Stimulated activated CD4-positive, alpha-beta T cell treated with anti-CD3 and anti-CD28 coated beads, Interleukin-1b, Interleukin-23, amount 100 ng/mL, for 4 hours (primary cell): ENCODE data around the gene KLK3.
"Not testable (repeated sequence)": the region's sequence is repeated elsewhere in the genome, so short reads cannot be mapped to it uniquely, and the experiment has no call there.

Source experiments
- DNase-seq, 2 donors: peaks; one replicate each; pipeline ENCODE4 v3.0.0-alpha.2; 2020; ENCODE audit warnings: low read depth in 2 of 2

KLK3 gene

GRCh38 chr19:50861496-50862286 is 7.0 kb downstream of the KLK3 start:
- no peak for DNase-seq

- DNase-seq, result no peak
Observed at GRCh38 chr19:50869479-50869878, 14.8 kb downstream of the KLK3 start.

GRCh38 chr19:50870417-50871089 is 15.8 kb downstream of the KLK3 start:
- no peak for DNase-seq

GRCh38 chr19:50873056-50873455 is 18.3 kb downstream of the KLK3 start, which contains the start of gene KLK2:
Gene KLK2, plus strand, starts transcription at chr19:50873439. Its CDS starts 35 bp downstream, at chr19:50873474.
- no peak for DNase-seq

GRCh38 chr19:50874211-50874610 is 19.5 kb downstream of the KLK3 start:
- DNase-seq, result no peak

GRCh38 chr19:50875795-50876422 is 21.2 kb downstream of the KLK3 start:
- no peak for DNase-seq

GRCh38 chr19:50876456-50876855 is 21.7 kb downstream of the KLK3 start:
- DNase-seq, result no peak

GRCh38 chr19:50877338-50877737 is 22.6 kb downstream of the KLK3 start:
- no peak for DNase-seq

- DNase-seq, result no peak
Observed at GRCh38 chr19:50878851-50879250, 24.1 kb downstream of the KLK3 start.

- DNase-seq, result no peak
Observed at GRCh38 chr19:50880241-50880640, 25.5 kb downstream of the KLK3 start.

- no peak for DNase-seq
Observed at GRCh38 chr19:50882188-50882587, 27.5 kb downstream of the KLK3 start.

- no peak for DNase-seq
Observed at GRCh38 chr19:50889638-50890037, 34.9 kb downstream of the KLK3 start.

- no peak for DNase-seq
Observed at GRCh38 chr19:50890422-50891252, 35.9 kb downstream of the KLK3 start.

GRCh38 chr19:50891253-50891625 is 36.5 kb downstream of the KLK3 start:
- no peak for DNase-seq

- no peak for DNase-seq
Observed at GRCh38 chr19:50893047-50893736, 38.5 kb downstream of the KLK3 start.

- DNase-seq, result no peak
Observed at GRCh38 chr19:50894478-50895356, 40.0 kb downstream of the KLK3 start.

GRCh38 chr19:50896089-50896590 is 41.4 kb downstream of the KLK3 start:
- DNase-seq, result not testable (repeated sequence)

- no peak for DNase-seq
Observed at GRCh38 chr19:50896591-50897190, 42.0 kb downstream of the KLK3 start.

- DNase-seq, result no peak
Observed at GRCh38 chr19:50897191-50897607, 42.5 kb downstream of the KLK3 start.

GRCh38 chr19:50897612-50898011 is 42.9 kb downstream of the KLK3 start:
- no peak for DNase-seq
